Measurements from ENCODE around the gene CACNA1B.
A peak's percentile ranks its signal among the peaks of the same experiment; 100 is the strongest.

CACNA1B gene

GRCh38 chr9:137988051-137988450 lies 110.5 kb downstream of the CACNA1B start:
- DNase-seq: no peak

- no peak for DNase-seq
Observed at GRCh38 chr9:137988701-137989100, 111.1 kb downstream of the CACNA1B start.

GRCh38 chr9:137989156-137989555 lies 111.6 kb downstream of the CACNA1B start:
- DNase-seq: no peak

GRCh38 chr9:137989999-137990715 lies 112.6 kb downstream of the CACNA1B start:
- no peak for DNase-seq

GRCh38 chr9:138003485-138004190 lies 126.1 kb downstream of the CACNA1B start:
- DNase-seq: no peak

GRCh38 chr9:138006576-138007233 lies 129.1 kb downstream of the CACNA1B start:
- DNase-seq: no peak

- no peak for DNase-seq
Observed at GRCh38 chr9:138007566-138007917, 130.0 kb downstream of the CACNA1B start.

GRCh38 chr9:138007918-138008841 lies 130.6 kb downstream of the CACNA1B start:
- no peak for DNase-seq

- DNase-seq: no peak
Observed at GRCh38 chr9:138009016-138009802, 131.6 kb downstream of the CACNA1B start.

- DNase-seq: peak; percentile 90
Observed at GRCh38 chr9:138009803-138010690, 132.5 kb downstream of the CACNA1B start.

GRCh38 chr9:138010861-138011260 lies 133.3 kb downstream of the CACNA1B start:
- peak; percentile 51 for DNase-seq

- DNase-seq: no peak
Observed at GRCh38 chr9:138011951-138012500, 134.4 kb downstream of the CACNA1B start.

- DNase-seq: no peak
Observed at GRCh38 chr9:138013273-138013672, 135.7 kb downstream of the CACNA1B start.

GRCh38 chr9:138013836-138014562 lies 136.4 kb downstream of the CACNA1B start:
- no peak for DNase-seq

GRCh38 chr9:138014563-138014945 lies 137.0 kb downstream of the CACNA1B start:
- no peak for DNase-seq

- no peak for DNase-seq
Observed at GRCh38 chr9:138015021-138015829, 137.6 kb downstream of the CACNA1B start.

- DNase-seq: no peak
Observed at GRCh38 chr9:138016406-138017187, 139.0 kb downstream of the CACNA1B start.

- DNase-seq: no peak
Observed at GRCh38 chr9:138017200-138017599, 139.6 kb downstream of the CACNA1B start.
